GM12872 (cell line): ENCODE results near the gene MARCHF10.

Source experiments
- CTCF ChIP-seq: IDR thresholded peaks from 3 replicates; pipeline ENCODE4 v1.5.1; 2011; ENCODE audit warnings: low read depth, mild to moderate bottlenecking, low read length, moderate library complexity; ENCODE audit not compliant: insufficient read depth

The MARCHF10 gene

GRCh38 chr17:62823111-62823893 is 15.2 kb upstream of the MARCHF10 start:
- TF ChIP-seq CTCF = no peak

- TF ChIP-seq CTCF = no peak
These were observed 14.2 kb upstream of the MARCHF10 start for GRCh38 chr17:62822080-62822904.

GRCh38 chr17:62821189-62822079 is 13.3 kb upstream of the MARCHF10 start:
- TF ChIP-seq CTCF = no peak

- no peak for TF ChIP-seq CTCF
These were observed 11.6 kb upstream of the MARCHF10 start for GRCh38 chr17:62819511-62820221.

GRCh38 chr17:62818526-62818925 is 10.4 kb upstream of the MARCHF10 start:
- no peak for TF ChIP-seq CTCF

GRCh38 chr17:62816282-62816839 is 8.2 kb upstream of the MARCHF10 start:
- no peak for TF ChIP-seq CTCF
